Measurements from ENCODE around the gene KSR1. TPM values are rescaled to one million over a fixed set of nuclear protein-coding genes. Genes with fewer than 3 reads are reported as not detected.

Gene KSR1
- total RNA-seq, 3 donors from 2014 or later: 52.1 to 63.5 (median 56.8) TPM

GRCh38 chr17:27548369-27548768, 92.1 kb downstream of the KSR1 start:
- Mint-ChIP-seq H3K4me1 (ENCODE audit: low read depth) (peaks cover 44% of the 10 kb centered on the region), H3K27me3 (ENCODE audit: low read depth) (no peaks in the 10 kb centered on the region)

GRCh38 chr17:27549251-27549893, 93.1 kb downstream of the KSR1 start:
- Mint-ChIP-seq H3K9me3 (no peaks in the 10 kb centered on the region), H3K4me1 (ENCODE audit: low read depth) (peaks cover 35% of the 10 kb centered on the region), H3K27me3 (ENCODE audit: low read depth) (no peaks in the 10 kb centered on the region), H3K4me3 (no peak overlapping the region), H3K36me3 (ENCODE audit: insufficient read depth) (peaks cover 11% of the 10 kb centered on the region)
- no peak for DNase-seq
- ATAC-seq: no peak

More at GRCh38 chr17:27548369-27548768, 92.1 kb downstream of the KSR1 start:
- H3K4me3 Mint-ChIP-seq: no peak overlapping the region
- no peak for ATAC-seq
- H3K36me3 Mint-ChIP-seq (ENCODE audit: insufficient read depth): peaks cover 11% of the 10 kb centered on the region
- no peaks in the 10 kb centered on the region for H3K9me3 Mint-ChIP-seq
- no peak for DNase-seq

- ATAC-seq: no peak
- Mint-ChIP-seq H3K36me3 (ENCODE audit: insufficient read depth) (peaks cover 17% of the 10 kb centered on the region), H3K9me3 (no peaks in the 10 kb centered on the region), H3K4me3 (no peak overlapping the region), H3K4me1 (ENCODE audit: low read depth) (peaks cover 26% of the 10 kb centered on the region), H3K27me3 (ENCODE audit: low read depth) (no peaks in the 10 kb centered on the region)
- DNase-seq: no peak
Observed at GRCh38 chr17:27550291-27550930, 94.2 kb downstream of the KSR1 start.

- Mint-ChIP-seq H3K36me3 (ENCODE audit: insufficient read depth) (peaks cover 17% of the 10 kb centered on the region), H3K4me3 (no peak overlapping the region), H3K27me3 (ENCODE audit: low read depth) (no peaks in the 10 kb centered on the region), H3K4me1 (ENCODE audit: low read depth) (peaks cover 21% of the 10 kb centered on the region), H3K9me3 (no peaks in the 10 kb centered on the region)
- DNase-seq: no peak
- no peak for ATAC-seq
Observed at GRCh38 chr17:27550974-27551505, 94.8 kb downstream of the KSR1 start.

GRCh38 chr17:27551701-27552248, 95.5 kb downstream of the KSR1 start:
- H3K4me1 Mint-ChIP-seq (ENCODE audit: low read depth): peaks cover 13% of the 10 kb centered on the region
- no peaks in the 10 kb centered on the region for H3K27me3 Mint-ChIP-seq (ENCODE audit: low read depth)
- H3K9me3 Mint-ChIP-seq: no peaks in the 10 kb centered on the region
- H3K36me3 Mint-ChIP-seq (ENCODE audit: insufficient read depth): peaks cover 17% of the 10 kb centered on the region
- H3K4me3 Mint-ChIP-seq: no peak overlapping the region
- DNase-seq (no peak), ATAC-seq (no peak)

- H3K9me3 Mint-ChIP-seq: no peaks in the 10 kb centered on the region
- no peaks in the 10 kb centered on the region for H3K27me3 Mint-ChIP-seq (ENCODE audit: low read depth)
- H3K4me3 Mint-ChIP-seq: no peak overlapping the region
- ATAC-seq (peak in 1 of 2 donors; percentile 40), DNase-seq (no peak)
- peaks cover 17% of the 10 kb centered on the region for H3K36me3 Mint-ChIP-seq (ENCODE audit: insufficient read depth)
- H3K4me1 Mint-ChIP-seq (ENCODE audit: low read depth): peaks cover 8% of the 10 kb centered on the region
Observed at GRCh38 chr17:27552276-27552732, 96.1 kb downstream of the KSR1 start.

GRCh38 chr17:27553019-27553511, 96.8 kb downstream of the KSR1 start:
- no peaks in the 10 kb centered on the region for H3K9me3 Mint-ChIP-seq
- no peaks in the 10 kb centered on the region for H3K27me3 Mint-ChIP-seq (ENCODE audit: low read depth)
- DNase-seq: no peak
- peaks cover 22% of the 10 kb centered on the region for H3K36me3 Mint-ChIP-seq (ENCODE audit: insufficient read depth)
- no peak for ATAC-seq
- peaks cover 6% of the 10 kb centered on the region for H3K4me1 Mint-ChIP-seq (ENCODE audit: low read depth)
- no peak overlapping the region for H3K4me3 Mint-ChIP-seq

GRCh38 chr17:27554152-27554551, 97.9 kb downstream of the KSR1 start:
- H3K27me3 Mint-ChIP-seq (ENCODE audit: low read depth): no peaks in the 10 kb centered on the region
- peaks cover 6% of the 10 kb centered on the region for H3K4me1 Mint-ChIP-seq (ENCODE audit: low read depth)
- ATAC-seq (no peak), DNase-seq (no peak)
- H3K9me3 Mint-ChIP-seq: no peaks in the 10 kb centered on the region
- H3K4me3 Mint-ChIP-seq: no peak overlapping the region
- peaks cover 24% of the 10 kb centered on the region for H3K36me3 Mint-ChIP-seq (ENCODE audit: insufficient read depth)

GRCh38 chr17:27554911-27555310, 98.7 kb downstream of the KSR1 start:
- no peak for ATAC-seq
- DNase-seq: no peak
- H3K36me3 Mint-ChIP-seq (ENCODE audit: insufficient read depth): peaks cover 30% of the 10 kb centered on the region
- no peak overlapping the region for H3K4me3 Mint-ChIP-seq
- H3K27me3 Mint-ChIP-seq (ENCODE audit: low read depth): no peaks in the 10 kb centered on the region
- H3K9me3 Mint-ChIP-seq: no peaks in the 10 kb centered on the region
- H3K4me1 Mint-ChIP-seq (ENCODE audit: low read depth): peaks cover 6% of the 10 kb centered on the region

GRCh38 chr17:27555339-27555738, 99.1 kb downstream of the KSR1 start:
- H3K27me3 Mint-ChIP-seq (ENCODE audit: low read depth): no peaks in the 10 kb centered on the region
- no peak for DNase-seq
- ATAC-seq: no peak

GRCh38 chr17:27558341-27558740, 102.1 kb downstream of the KSR1 start:
- peaks cover 21% of the 10 kb centered on the region for H3K36me3 Mint-ChIP-seq (ENCODE audit: insufficient read depth)
- no peaks in the 10 kb centered on the region for H3K9me3 Mint-ChIP-seq
- no peak for ATAC-seq
- no peaks in the 10 kb centered on the region for H3K27me3 Mint-ChIP-seq (ENCODE audit: low read depth)
- DNase-seq: no peak
- H3K4me1 Mint-ChIP-seq (ENCODE audit: low read depth): peaks cover 5% of the 10 kb centered on the region
- H3K4me3 Mint-ChIP-seq: no peak overlapping the region

More at GRCh38 chr17:27555339-27555738, 99.1 kb downstream of the KSR1 start:
- Mint-ChIP-seq H3K36me3 (ENCODE audit: insufficient read depth) (peaks cover 30% of the 10 kb centered on the region), H3K4me3 (no peak overlapping the region), H3K4me1 (ENCODE audit: low read depth) (peaks cover 6% of the 10 kb centered on the region), H3K9me3 (no peaks in the 10 kb centered on the region)

- DNase-seq (no peak), ATAC-seq (no peak)
- Mint-ChIP-seq H3K4me3 (no peak overlapping the region), H3K27me3 (ENCODE audit: low read depth) (no peaks in the 10 kb centered on the region), H3K4me1 (ENCODE audit: low read depth) (peaks cover 8% of the 10 kb centered on the region), H3K9me3 (no peaks in the 10 kb centered on the region), H3K36me3 (ENCODE audit: insufficient read depth) (peaks cover 21% of the 10 kb centered on the region)
Observed at GRCh38 chr17:27558842-27559505, 102.7 kb downstream of the KSR1 start.

- ATAC-seq (no peak), DNase-seq (no peak)
- H3K9me3 Mint-ChIP-seq: no peaks in the 10 kb centered on the region
- H3K4me1 Mint-ChIP-seq (ENCODE audit: low read depth): peaks cover 10% of the 10 kb centered on the region
- H3K36me3 Mint-ChIP-seq (ENCODE audit: insufficient read depth): peaks cover 26% of the 10 kb centered on the region
- no peaks in the 10 kb centered on the region for H3K27me3 Mint-ChIP-seq (ENCODE audit: low read depth)
- H3K4me3 Mint-ChIP-seq: no peak overlapping the region
Observed at GRCh38 chr17:27559506-27560481, 103.5 kb downstream of the KSR1 start.
